ENCODE results near the gene NUDT1.

NUDT1 gene

DNA sequence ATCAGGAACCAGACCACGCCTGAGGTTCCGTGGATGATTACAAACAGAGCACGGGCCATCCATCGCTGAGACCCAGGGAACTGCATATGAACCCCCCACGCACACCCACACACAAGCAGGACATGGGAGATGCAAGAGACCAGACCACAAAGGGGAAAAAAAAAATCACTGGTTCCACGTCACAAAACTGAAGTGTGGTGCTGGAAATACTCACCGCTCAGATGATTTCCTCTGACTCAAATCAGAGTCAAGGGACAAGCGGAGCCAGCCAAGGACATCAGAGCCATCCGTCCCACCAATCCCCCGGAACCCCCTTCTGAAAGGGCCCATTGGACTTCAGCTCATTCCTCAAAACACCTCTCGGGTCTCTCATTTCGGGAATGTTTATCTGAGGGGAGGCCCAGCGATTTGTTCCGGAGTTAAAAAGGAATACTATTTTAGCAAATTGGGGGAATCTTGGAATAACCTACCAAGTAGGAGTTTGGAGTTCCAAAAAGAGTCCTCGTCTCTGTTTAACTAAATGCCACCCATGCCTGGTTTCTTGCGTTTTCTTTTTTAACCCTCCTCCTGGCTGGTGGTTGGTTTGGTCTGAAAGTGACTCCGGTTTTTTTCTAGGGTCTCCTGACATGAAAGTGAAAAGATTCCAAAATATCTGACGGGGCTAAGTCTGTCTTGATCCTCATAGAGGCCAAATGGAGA lies 57.3 kb downstream of the NUDT1 start:
- no peak for DNase-seq (ENCODE audit: low read depth in 2 of 2)

DNA sequence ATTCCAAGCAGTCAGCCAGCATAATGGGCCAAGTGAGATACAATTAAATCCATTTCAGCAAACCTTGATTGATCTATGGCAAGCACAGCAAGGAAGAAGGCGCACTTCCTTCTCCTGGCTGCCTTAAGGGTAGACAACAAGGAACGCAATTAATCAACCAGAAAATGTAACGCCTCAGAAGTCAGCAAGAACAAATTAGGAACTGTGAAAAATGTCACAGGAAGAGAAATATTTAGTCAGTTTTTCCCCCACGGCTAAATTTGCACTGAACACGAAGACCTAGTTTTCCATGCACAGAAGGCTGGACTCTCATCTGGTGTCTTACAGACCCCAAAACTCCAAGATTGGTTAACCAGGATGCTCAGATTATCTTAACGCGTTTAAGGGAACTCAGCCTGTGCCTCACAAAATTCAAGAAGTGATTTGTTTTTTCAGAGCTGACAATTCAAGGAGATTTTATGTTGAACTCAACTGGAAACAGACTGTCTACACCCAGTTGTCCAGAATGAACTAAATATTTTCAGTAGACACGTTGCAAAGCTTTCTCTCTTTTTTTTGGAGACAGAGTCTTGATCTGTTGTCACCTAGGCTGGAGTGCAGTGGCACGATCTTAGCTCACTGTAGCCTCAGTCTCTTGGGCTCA lies 58.0 kb downstream of the NUDT1 start:
- DNase-seq (ENCODE audit: low read depth in 2 of 2) = no peak

Measured in stimulated activated CD8-positive, alpha-beta memory T cell treated with anti-CD3 and anti-CD28 coated beads, Interleukin-7, amount 100 ng/mL, for 1 hour (primary cell).